H1 (cell line): ENCODE measurements around the gene DENND4B. TPM values are rescaled to one million over a fixed set of nuclear protein-coding genes. Genes with fewer than 3 reads are reported as not detected.

ENCODE experiments used
- CTCF ChIA-PET: fragments of 300-600 bp; sonication (Branson Sonifier 250); formaldehyde crosslinking; loops from one replicate; lab custom pipeline; 2021; ENCODE audit not compliant: partially characterized antibody; lab: Charles Lee
- POLR2A ChIA-PET: fragments of 300-600 bp; sonication (Branson Sonifier 250); formaldehyde crosslinking; loops from one replicate; lab custom pipeline; 2021; ENCODE audit warnings: inconsistent platforms; ENCODE audit not compliant: partially characterized antibody; lab: Charles Lee
- DNase-seq, 2 experiments: peaks; one replicate each; pipeline versions ENCODE4 v3.0.0 to v3.0.0-alpha.2; 2010 to 2022; ENCODE audit warnings: low spot score in 2 of 2, low read depth in 1 of 2, mixed read lengths in 1 of 2
- FAIRE-seq: peaks from 2 replicates; lab custom pipeline; 2011; peaks lifted over from hg19 to GRCh38; lab: Jason Lieb, UNC
- H2AFZ ChIP-seq: 2 replicates; pipeline ENCODE4 v1.8.1; 2012; ENCODE audit warnings: low read length, inconsistent platforms
- H2AK5ac ChIP-seq: 2 replicates; pipeline ENCODE4 v1.6.1; 2013; ENCODE audit warnings: low read depth, low read length
- H2BK120ac ChIP-seq: replicated peaks from 2 replicates; pipeline ENCODE3; 2013; ENCODE audit warnings: low read depth, low read length, inconsistent platforms
- H2BK12ac ChIP-seq: 2 replicates; pipeline ENCODE4 v1.6.1; 2013; ENCODE audit warnings: low read depth, low read length
- H2BK15ac ChIP-seq: 2 replicates; pipeline ENCODE4 v1.6.1; 2013; ENCODE audit warnings: low read length
- H2BK20ac ChIP-seq: 2 replicates; pipeline ENCODE4 v1.6.1; 2013; ENCODE audit warnings: low read length
- H2BK5ac ChIP-seq: 2 replicates; pipeline ENCODE4 v1.6.1; 2013; ENCODE audit warnings: low read depth, low read length
- H3K14ac ChIP-seq: 2 replicates; pipeline ENCODE4 v1.6.1; 2013; ENCODE audit warnings: inconsistent platforms; ENCODE audit not compliant: insufficient read length
- H3K18ac ChIP-seq: 2 replicates; pipeline ENCODE4 v1.6.1; 2013; ENCODE audit warnings: low read length; ENCODE audit errors: extremely low read depth
- H3K23ac ChIP-seq: 2 replicates; pipeline ENCODE4 v1.6.1; 2013; ENCODE audit warnings: inconsistent platforms; ENCODE audit not compliant: insufficient read length
- H3K23me2 ChIP-seq: 2 replicates; pipeline ENCODE4 v1.6.1; 2013; ENCODE audit warnings: low read depth, low read length
- H3K27ac ChIP-seq: 2 replicates; pipeline ENCODE4 v1.6.1; 2011; ENCODE audit warnings: low read depth, low read length, inconsistent platforms
- H3K27me3 ChIP-seq, 4 experiments: replicated peaks in 1 of 4; 1 replicate in 1 of 4; 2 replicates in 3 of 4; pipeline versions ENCODE4 v1.6.1 to v1.8.1; 2011 to 2013; ENCODE audit warnings: low read length in 3 of 4, mild to moderate bottlenecking in 3 of 4, inconsistent platforms in 2 of 4, mixed read lengths in 2 of 4, moderate library complexity in 1 of 4; ENCODE audit not compliant: control insufficient read depth in 3 of 4, insufficient read depth in 3 of 4; ENCODE audit errors: extremely low read depth in 1 of 4
- H3K36me3 ChIP-seq, 4 experiments: 2 replicates each; pipeline versions ENCODE4 v1.6.1 to v1.8.1; 2011 to 2013; ENCODE audit warnings: mild to moderate bottlenecking in 4 of 4, low read length in 3 of 4, moderate library complexity in 2 of 4, control low read depth in 1 of 4, inconsistent platforms in 1 of 4; ENCODE audit not compliant: insufficient read depth in 4 of 4, control insufficient read depth in 2 of 4
- H3K4ac ChIP-seq: replicated peaks from 2 replicates; pipeline ENCODE3; 2013; ENCODE audit warnings: low read length, low read depth, mixed read lengths, inconsistent platforms; ENCODE audit not compliant: insufficient read length
- H3K4me1 ChIP-seq, 4 experiments: replicated peaks in 1 of 4; 1 replicate in 1 of 4; 2 replicates in 3 of 4; pipeline versions ENCODE4 v1.6.1 to v1.8.1; 2011 to 2013; ENCODE audit warnings: low read length in 3 of 4, inconsistent platforms in 2 of 4, mixed read lengths in 1 of 4; ENCODE audit not compliant: insufficient read depth in 4 of 4, control insufficient read depth in 3 of 4
- H3K4me2 ChIP-seq, 2 experiments: 2 replicates each; pipeline versions ENCODE4 v1.6.1 to v1.8.1; 2011 to 2013; ENCODE audit warnings: low read depth in 2 of 2, low read length in 2 of 2, control low read depth in 1 of 2, inconsistent platforms in 1 of 2, mild to moderate bottlenecking in 1 of 2; ENCODE audit not compliant: insufficient read depth in 1 of 2
- H3K4me3 ChIP-seq, 4 experiments: fragments of 200-600, 300-600 bp in 1 of 4; sonication (generic), shearing (Covaris generic), sonication (Bioruptor Twin) in 1 of 4; 2 replicates each; pipeline versions ENCODE4 v1.5.1 to v1.8.1; 2011 to 2016; ENCODE audit warnings: low read length in 4 of 4, low read depth in 3 of 4, control low read depth in 2 of 4, inconsistent platforms in 2 of 4, mild to moderate bottlenecking in 2 of 4, mixed read lengths in 1 of 4, moderate library complexity in 1 of 4; ENCODE audit not compliant: insufficient read depth in 2 of 4; ENCODE audit errors: extremely low read depth in 1 of 4
- H3K56ac ChIP-seq: replicated peaks from 2 replicates; pipeline ENCODE3; 2013; ENCODE audit warnings: low read depth, mild to moderate bottlenecking, mixed read lengths, low read length, inconsistent platforms; ENCODE audit not compliant: insufficient read length
- H3K79me1 ChIP-seq: 2 replicates; pipeline ENCODE4 v1.6.1; 2013; ENCODE audit warnings: low read depth, low read length, control low read depth
- H3K79me2 ChIP-seq, 2 experiments: 2 replicates each; pipeline versions ENCODE4 v1.6.1 to v1.8.1; 2012 to 2013; ENCODE audit warnings: low read length in 2 of 2, mild to moderate bottlenecking in 2 of 2, inconsistent platforms in 1 of 2; ENCODE audit not compliant: insufficient read depth in 2 of 2, control insufficient read depth in 1 of 2
- H3K9ac ChIP-seq, 4 experiments: replicated peaks in 1 of 4; 1 replicate in 1 of 4; 2 replicates in 3 of 4; pipeline versions ENCODE4 v1.6.1 to v1.8.1; 2011 to 2013; ENCODE audit warnings: low read depth in 3 of 4, low read length in 3 of 4, control low read depth in 2 of 4, mild to moderate bottlenecking in 2 of 4, moderate library complexity in 2 of 4, inconsistent platforms in 1 of 4; ENCODE audit errors: extremely low read depth in 1 of 4
- H3K9me3 ChIP-seq, 2 experiments: 2 replicates each; pipeline versions ENCODE4 v1.6.1 to v1.8.1; 2012 to 2013; ENCODE audit warnings: mild to moderate bottlenecking in 2 of 2, moderate library complexity in 2 of 2, control low read depth in 1 of 2, inconsistent platforms in 1 of 2, low read depth in 1 of 2, low read length in 1 of 2, mixed read lengths in 1 of 2; ENCODE audit not compliant: insufficient read depth in 2 of 2
- H4K20me1 ChIP-seq, 2 experiments: replicated peaks in 1 of 2; 2 replicates each; pipeline versions ENCODE3 to v1.8.1; 2011 to 2013; ENCODE audit warnings: inconsistent platforms in 2 of 2, low read length in 2 of 2, mild to moderate bottlenecking in 1 of 2; ENCODE audit not compliant: insufficient read depth in 2 of 2, control insufficient read depth in 1 of 2
- H4K5ac ChIP-seq: 2 replicates; pipeline ENCODE4 v1.6.1; 2013; ENCODE audit warnings: low read length, low read depth, mixed read lengths, inconsistent platforms; ENCODE audit not compliant: insufficient read length
- H4K8ac ChIP-seq: 2 replicates; pipeline ENCODE4 v1.8.0; 2013; ENCODE audit warnings: mild to moderate bottlenecking, moderate library complexity, low read length, inconsistent platforms; ENCODE audit not compliant: insufficient read depth; ENCODE audit errors: extremely low read depth
- H4K91ac ChIP-seq: replicated peaks from 2 replicates; pipeline ENCODE3; 2013; ENCODE audit warnings: low read length, mixed read lengths, inconsistent platforms; ENCODE audit not compliant: insufficient read length
- MAX ChIP-seq: IDR thresholded peaks from 2 replicates; pipeline ENCODE4 v1.6.1; 2012; ENCODE audit warnings: inconsistent platforms
- WGBS, 2 experiments: shearing (Covaris generic) in 1 of 2; methylation state at CpG; one replicate each; pipeline versions ENCODE4 v1.1.6 to v1.1.7; 2013 to 2015; ENCODE audit warnings: low lambda C conversion rate in 2 of 2, mixed read lengths in 2 of 2, inconsistent platforms in 1 of 2, low coverage in 1 of 2, missing lambda C conversion rate in 1 of 2; ENCODE audit not compliant: insufficient replicate concordance in 2 of 2, insufficient coverage in 1 of 2, insufficient read length in 1 of 2; ENCODE audit errors: extremely low coverage in 1 of 2, missing lambda C conversion rate in 1 of 2; 5-methylcytosine and 5-hydroxymethylcytosine counted together
- polyA plus RNA-seq, 7 experiments: library from polyadenylated mRNA; depleted of rRNA in 3 of 7; stranded (reverse) in 5 of 7; unstranded in 2 of 7; fragments of >200 nt in 5 of 7; fragments of 200-250 nt in 2 of 7; gene quantifications; 1 replicate in 5 of 7; 2 replicates in 1 of 7; 4 replicates in 1 of 7; pipeline versions ENCODE4 v1.2.1 to v1.2.3, GENCODE V29; 2011 to 2013; ENCODE audit warnings: missing spikeins in 2 of 7, mixed read lengths in 2 of 7
- total RNA-seq: library from RNA; stranded (reverse); fragmentation: NEBNext Ultra II Directional; extraction: Animal tissue kit (Norgen Biotek cat#: 25700); gene quantifications from 2 replicates; pipeline ENCODE4 v1.2.1, GENCODE V29; 2021

The DENND4B gene
- total and polyA plus RNA-seq, 2 of the 8 experiments (the other 6 are each of a cell fraction or from before 2014, with no cell fraction given): 45.6 to 61.1 TPM

- DNase-seq (no peak), FAIRE-seq (no peak)
- ChIA-PET POLR2A (interaction anchor here (0.6 to 11.4 kb wide), 12 partner anchors 11 to 292 kb away, joined by 3 to 73 read pairs (median 10); partner anchors contain the start of genes CRTC2, GATAD2B, JTB and RPS27), CTCF (interaction anchor here (1.2 to 3.1 kb wide), 4 partner anchors 11 to 119 kb away, joined by 3 to 14 read pairs (median 10); partner anchors contain the start of gene RAB13)
- no peak overlapping the region for H2AK5ac ChIP-seq
- H3K4ac ChIP-seq: no peak overlapping the region
- no peaks in the 10 kb centered on the region; the same call in 1 of the 2 replicates for H3K79me1 ChIP-seq
- H3K23ac ChIP-seq: no peak overlapping the region
- peaks cover 0 to 9% of the 10 kb centered on the region in 2 experiments for H4K20me1 ChIP-seq
- no peak for TF ChIP-seq MAX
- H2BK15ac ChIP-seq: no peak overlapping the region
- H2AFZ ChIP-seq: no peak overlapping the region
- H2BK12ac ChIP-seq: no peak overlapping the region
- no peak overlapping the region for H2BK20ac ChIP-seq
- H3K4me3 ChIP-seq: no peak overlapping the region
- H3K27me3 ChIP-seq: no peaks in the 10 kb centered on the region
- no peak overlapping the region for H3K27ac ChIP-seq
- H3K9me3 ChIP-seq: no peaks in the 10 kb centered on the region
- no peak overlapping the region for H4K8ac ChIP-seq
- peaks cover 6% of the 10 kb centered on the region; the same call in 1 of the 2 replicates for H3K23me2 ChIP-seq
- no peak overlapping the region for H3K56ac ChIP-seq
- no peak overlapping the region; the same call in 1 of the 2 replicates for H2BK5ac ChIP-seq
- peaks cover 0 to 5% (median 2%) of the 10 kb centered on the region in 4 experiments; a peak in 2 of 7 replicates for H3K4me1 ChIP-seq
- H3K79me2 ChIP-seq: peaks cover 0 to 18% of the 10 kb centered on the region in 2 experiments; a peak in 2 of 4 replicates
- H4K5ac ChIP-seq: no peak overlapping the region
- no peak overlapping the region for H2BK120ac ChIP-seq
- peaks cover 11 to 43% (median 34%) of the 10 kb centered on the region in 4 experiments for H3K36me3 ChIP-seq
- no peak overlapping the region for H3K4me2 ChIP-seq
- H3K14ac ChIP-seq: no peak overlapping the region
- 94% methylated on average over 8 of the region's 8 CpGs; no CpG with 5 or more reads in 1 of the 2 experiments for WGBS, 2 experiments
- H4K91ac ChIP-seq: no peak overlapping the region
- H3K9ac ChIP-seq: no peak overlapping the region
- H3K18ac ChIP-seq: no peak overlapping the region
These were observed 5.8 kb downstream of the DENND4B start for GRCh38 chr1:153940756-153941155.
